H1 (cell line): ENCODE results near the gene RAB31. TPM values are rescaled to one million over a fixed set of nuclear protein-coding genes. Genes with fewer than 3 reads are reported as not detected.

Experiments used
- CREB1 ChIP-seq: IDR thresholded peaks from 2 replicates; pipeline ENCODE4 v1.6.1; 2012; ENCODE audit warnings: inconsistent platforms
- EP300 ChIP-seq, 2 experiments: IDR thresholded peaks; 1 replicate in 1 of 2; 2 replicates in 1 of 2; pipeline ENCODE4 v1.6.1; 2011 to 2012; ENCODE audit warnings: low read depth in 2 of 2, low read length in 2 of 2, mild to moderate bottlenecking in 2 of 2, borderline replicate concordance in 1 of 2, inconsistent platforms in 1 of 2, moderate library complexity in 1 of 2
- polyA plus RNA-seq, 7 experiments: library from polyadenylated mRNA; depleted of rRNA in 3 of 7; stranded (reverse) in 5 of 7; unstranded in 2 of 7; fragments of >200 nt in 5 of 7; fragments of 200-250 nt in 2 of 7; gene quantifications; 1 replicate in 5 of 7; 2 replicates in 1 of 7; 4 replicates in 1 of 7; pipeline versions ENCODE4 v1.2.1 to v1.2.3, GENCODE V29; 2011 to 2013; ENCODE audit warnings: missing spikeins in 2 of 7, mixed read lengths in 2 of 7
- total RNA-seq: library from RNA; stranded (reverse); fragmentation: NEBNext Ultra II Directional; extraction: Animal tissue kit (Norgen Biotek cat#: 25700); gene quantifications from 2 replicates; pipeline ENCODE4 v1.2.1, GENCODE V29; 2021

RAB31 gene
- total and polyA plus RNA-seq, 2 of the 8 experiments (the other 6 are each of a cell fraction or from before 2014, with no cell fraction given): 15.2 to 40.9 TPM

DNA sequence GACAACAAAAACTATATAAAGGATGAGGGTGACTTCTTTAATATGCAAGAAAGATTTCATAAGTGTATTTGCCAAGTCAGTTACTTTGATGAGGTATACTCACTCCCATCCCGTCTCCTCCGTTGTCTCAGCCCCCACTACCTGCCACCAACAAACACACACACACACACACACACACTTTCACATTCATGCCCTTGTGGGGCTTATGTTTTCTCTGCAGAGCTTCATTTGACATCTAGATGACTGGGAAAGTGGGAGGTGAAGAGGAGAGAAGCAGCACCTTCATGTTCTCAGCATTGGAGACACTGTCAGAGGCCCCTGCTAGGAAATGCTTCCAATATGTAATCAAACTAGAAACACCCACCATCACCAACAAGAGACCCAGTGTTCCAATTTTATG is 155.2 kb downstream of the RAB31 start (continued):
- TF ChIP-seq CREB1: no peak
- no peak for TF ChIP-seq EP300 (IDR thresholded peaks at IDR 0.05; ENCODE audit: borderline replicate concordance in 1 of 2, low read depth in 2 of 2, low read length in 2 of 2)
